ENCODE data around the gene HMGB4. TPM values are rescaled to one million over a fixed set of nuclear protein-coding genes. Genes with fewer than 3 reads are reported as not detected.

HMGB4 gene
- total and polyA plus RNA-seq, 3 donors from 2014 or later = 237 to 687 (median 622) TPM

DNA sequence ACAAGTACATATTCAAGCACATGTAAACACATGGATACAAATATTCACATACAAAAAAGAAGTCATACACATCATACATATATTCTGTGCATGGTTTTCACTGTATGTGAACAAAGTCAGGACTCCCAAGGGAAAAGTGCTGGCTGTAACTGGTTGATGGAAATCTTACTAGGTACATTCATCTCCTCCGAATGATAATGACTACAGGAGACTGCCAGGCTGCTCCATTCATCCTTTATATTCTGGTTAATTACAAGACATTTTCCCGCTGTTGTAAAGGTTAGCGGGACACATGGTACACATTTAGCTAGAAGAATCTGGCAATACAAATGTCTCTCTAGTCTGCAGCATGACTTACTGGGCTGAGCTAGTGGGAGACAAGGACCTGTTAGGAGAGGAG lies 26.2 kb upstream of the HMGB4 start:
- Histone ChIP-seq H3K9me3 (no peaks in the 10 kb centered on the region), H3K36me3 (ENCODE audit: low read depth, missing control alignments) (no peaks in the 10 kb centered on the region), H3K4me1 (no peaks in the 10 kb centered on the region), H3K27me3 (no peaks in the 10 kb centered on the region), H3K4me3 (no peak overlapping the region), H3K27ac (no peak overlapping the region)
- DNase-seq = no peak
- 89 to 92% methylated on average over 3 of the region's 3 CpGs for WGBS, 2 donors
- intact Hi-C loops (cut with DNase I; ENCODE audit: low total_unique reads) = no loop called here
- TF ChIP-seq CTCF (IDR thresholded peaks at IDR 0.05) = no peak
- TF ChIP-seq POLR2A (IDR thresholded peaks at IDR 0.05) = no peak

GRCh38 chr1:33841494-33841893 lies 22.4 kb upstream of the HMGB4 start:
- DNase-seq = no peak
- 88 to 91% methylated on average over 1 of the region's 1 CpG for WGBS, 2 donors
- no peak for TF ChIP-seq POLR2A (IDR thresholded peaks at IDR 0.05)
- TF ChIP-seq CTCF (IDR thresholded peaks at IDR 0.05) = no peak
- Histone ChIP-seq H3K9me3 (no peaks in the 10 kb centered on the region), H3K4me3 (no peak overlapping the region), H3K27ac (no peak overlapping the region), H3K36me3 (ENCODE audit: low read depth, missing control alignments) (no peaks in the 10 kb centered on the region), H3K4me1 (no peaks in the 10 kb centered on the region), H3K27me3 (no peaks in the 10 kb centered on the region)
- intact Hi-C loops (cut with DNase I; ENCODE audit: low total_unique reads) = no loop called here

DNA sequence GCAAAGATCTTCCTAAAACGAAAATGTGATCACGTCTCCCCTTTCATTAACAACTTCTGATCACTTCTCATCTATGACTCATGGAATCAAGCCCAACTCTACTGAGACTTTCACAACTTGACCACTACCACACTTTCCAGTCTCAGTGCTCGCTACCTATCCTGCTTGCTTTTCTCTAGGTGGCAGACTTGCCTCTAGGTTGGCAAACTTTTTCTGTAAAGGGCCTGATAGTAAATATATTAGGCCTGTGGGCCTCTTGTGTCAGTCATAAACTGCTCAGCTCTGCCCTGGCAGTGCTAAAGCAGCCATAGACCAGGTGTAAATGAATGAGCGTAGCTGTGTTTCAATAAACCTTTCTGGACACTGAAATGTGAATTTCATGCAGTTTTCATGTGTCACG lies 21.5 kb upstream of the HMGB4 start:
- intact Hi-C loops (cut with DNase I; ENCODE audit: low total_unique reads) = no loop called here
- DNase-seq = no peak
- whole genome bisulfite sequencing, 2 donors = 85 to 90% methylated on average over 5 of the region's 5 CpGs
- Histone ChIP-seq H3K4me1 (no peaks in the 10 kb centered on the region), H3K27me3 (no peaks in the 10 kb centered on the region), H3K36me3 (ENCODE audit: low read depth, missing control alignments) (no peaks in the 10 kb centered on the region), H3K4me3 (no peak overlapping the region), H3K9me3 (no peaks in the 10 kb centered on the region), H3K27ac (no peak overlapping the region)
- TF ChIP-seq CTCF (IDR thresholded peaks at IDR 0.05) (no peak), POLR2A (IDR thresholded peaks at IDR 0.05) (no peak)

DNA sequence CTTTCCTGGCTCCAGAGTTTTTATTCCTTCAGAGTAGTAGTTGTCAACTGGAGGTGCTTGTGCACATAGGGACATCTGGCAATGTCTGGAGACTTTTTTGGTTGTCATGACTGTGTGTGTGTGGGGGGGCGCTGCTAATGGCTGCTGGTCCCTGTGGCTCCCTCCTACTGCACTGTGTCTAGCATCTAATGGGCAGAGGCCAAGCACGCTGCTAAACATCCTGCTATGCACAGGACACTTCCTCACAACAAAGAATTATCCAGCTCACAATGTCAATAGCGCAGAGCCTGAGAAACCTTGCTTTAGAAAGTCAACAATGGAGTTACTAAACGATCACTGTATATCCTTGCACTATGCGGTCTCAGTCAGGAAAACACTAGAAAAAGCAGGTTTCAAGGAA lies 19.7 kb upstream of the HMGB4 start:
- WGBS, 2 donors = 83 to 94% methylated on average over 5 of the region's 5 CpGs
- TF ChIP-seq CTCF (IDR thresholded peaks at IDR 0.05) (no peak), POLR2A (IDR thresholded peaks at IDR 0.05) (no peak)
- H3K36me3 ChIP-seq (ENCODE audit: low read depth, missing control alignments) = no peaks in the 10 kb centered on the region

DNA sequence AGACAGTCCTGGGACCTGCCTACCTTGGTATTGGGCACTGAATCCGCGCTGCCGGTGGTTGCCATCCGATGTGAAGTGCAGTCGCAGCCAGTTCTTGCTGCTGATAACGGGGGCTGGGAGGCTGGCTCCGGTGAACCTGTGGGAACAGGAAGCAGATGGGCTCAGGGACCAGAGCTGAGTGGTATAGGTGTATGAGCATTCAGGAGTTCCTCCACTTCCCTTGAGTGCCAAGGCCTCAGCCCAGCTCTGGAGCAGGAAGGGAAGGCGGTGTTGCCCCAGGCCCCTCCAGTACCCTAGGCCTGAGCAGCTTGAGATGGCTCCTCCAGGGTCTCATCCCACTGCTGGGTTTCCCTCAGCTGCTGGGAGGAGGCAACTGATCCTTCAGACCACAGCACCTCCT lies 17.0 kb upstream of the HMGB4 start:
- Histone ChIP-seq H3K9me3 (no peaks in the 10 kb centered on the region), H3K4me3 (no peak overlapping the region), H3K36me3 (ENCODE audit: low read depth, missing control alignments) (no peaks in the 10 kb centered on the region), H3K4me1 (no peaks in the 10 kb centered on the region), H3K27ac (no peak overlapping the region), H3K27me3 (no peaks in the 10 kb centered on the region)
- 96% methylated on average over 8 of the region's 8 CpGs for WGBS, 2 donors
- TF ChIP-seq POLR2A (IDR thresholded peaks at IDR 0.05) (no peak), CTCF (IDR thresholded peaks at IDR 0.05) (no peak)
- intact Hi-C loops (cut with DNase I; ENCODE audit: low total_unique reads) = no loop called here
- no peak for DNase-seq

More for the DNA sequence above, 19.7 kb upstream of the HMGB4 start:
- Histone ChIP-seq H3K9me3 (no peaks in the 10 kb centered on the region), H3K4me1 (no peaks in the 10 kb centered on the region), H3K27ac (no peak overlapping the region), H3K4me3 (no peak overlapping the region), H3K27me3 (no peaks in the 10 kb centered on the region)
- intact Hi-C loops (cut with DNase I; ENCODE audit: low total_unique reads) = no loop called here
- DNase-seq = no peak

Data from testis (tissue), 3 donors.